Measurements from ENCODE around the gene CAPZB.
"Not testable (repeated sequence)": the region's sequence is repeated elsewhere in the genome, so short reads cannot be mapped to it uniquely, and the experiment has no call there.

Gene CAPZB

GRCh38 chr1:19305880-19306279 is 179.5 kb downstream of the CAPZB start:
- no peak for DNase-seq

GRCh38 chr1:19304081-19304480 is 181.3 kb downstream of the CAPZB start:
- not testable (repeated sequence) for DNase-seq

DNA sequence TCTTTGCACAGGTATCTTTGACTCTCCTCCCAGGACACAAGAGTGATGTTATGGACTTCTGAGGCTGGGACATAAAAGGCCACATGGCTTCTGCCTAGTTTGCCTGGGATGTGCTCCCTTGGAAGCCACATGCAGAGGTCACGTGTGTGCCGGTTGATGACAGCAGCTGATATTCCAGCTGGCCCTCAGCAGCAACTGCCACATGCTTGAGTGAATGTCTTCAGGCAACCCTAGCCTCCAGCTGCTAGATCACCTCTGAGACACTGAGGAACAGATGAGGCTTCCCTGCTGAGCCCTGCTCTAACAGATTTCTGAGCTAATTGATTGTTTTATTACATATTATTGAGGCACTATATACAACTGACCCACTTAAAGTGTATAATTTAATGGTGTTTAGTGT is 185.1 kb downstream of the CAPZB start:
- no peak for DNase-seq

DNA sequence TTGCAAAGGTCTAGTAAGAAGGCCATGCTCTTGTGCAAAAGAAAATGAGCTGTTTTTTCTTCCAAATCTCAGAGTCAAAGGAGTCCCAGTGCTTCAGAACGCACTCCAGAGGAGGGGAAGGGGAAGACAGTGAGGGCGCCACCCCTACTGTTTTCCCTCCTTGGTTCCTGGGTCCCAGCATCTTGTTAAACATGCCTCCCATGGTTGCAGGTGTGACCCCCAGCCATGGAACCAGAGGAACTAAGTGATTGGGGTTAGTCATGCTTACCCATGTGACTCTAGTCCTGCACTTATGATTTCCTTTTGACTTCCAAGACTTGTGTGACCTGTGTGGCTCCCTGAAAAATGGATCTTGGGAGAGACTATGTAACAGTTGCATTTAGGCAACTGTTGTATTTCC is 190.7 kb downstream of the CAPZB start:
- DNase-seq = no peak

GRCh38 chr1:19289244-19289643 is 196.1 kb downstream of the CAPZB start:
- no peak for DNase-seq

Measured in activated naive CD4-positive, alpha-beta T cell treated with Interleukin-2 at 50 U/mL for 16 hours (primary cell).